Choroid plexus epithelial cell (primary cell): ENCODE results near the gene IL1R2.

Experiments used
- DNase-seq: peaks from one replicate; pipeline ENCODE4 v3.0.0-alpha.2; 2010; ENCODE audit warnings: low read depth
- H3K4me3 ChIP-seq: 2 replicates; pipeline ENCODE4 v1.5.1; 2011; ENCODE audit warnings: low read depth, mild to moderate bottlenecking, control low read depth, low read length, moderate library complexity
- TF ChIP-seq, protein P1 (sequence below): conservative IDR thresholded peaks from 2 replicates; pipeline ENCODE4 v1.5.1; 2011; ENCODE audit warnings: low read depth, mild to moderate bottlenecking, control low read depth, inconsistent platforms, low read length, moderate library complexity

IL1R2 gene

DNA sequence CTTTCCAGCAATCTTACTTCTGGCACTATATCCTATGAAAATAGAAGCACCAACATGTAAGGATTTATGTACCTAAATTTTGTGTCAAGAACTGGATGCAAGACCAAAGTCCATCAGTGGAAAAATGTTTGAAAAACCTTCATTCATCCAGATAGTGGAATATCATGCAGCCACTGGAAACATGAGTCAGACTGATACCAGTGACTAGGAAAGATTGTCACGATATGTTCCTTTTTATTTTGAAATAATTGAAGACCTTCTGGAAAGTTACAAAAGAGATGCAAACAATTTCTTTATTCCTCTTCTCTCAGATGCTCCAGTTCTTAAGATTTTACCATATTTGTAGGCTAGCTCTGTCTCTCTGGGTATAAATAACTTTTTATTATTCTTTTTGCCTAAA, 40.5 kb upstream of the IL1R2 start:
- TF ChIP-seq, protein P1, sequence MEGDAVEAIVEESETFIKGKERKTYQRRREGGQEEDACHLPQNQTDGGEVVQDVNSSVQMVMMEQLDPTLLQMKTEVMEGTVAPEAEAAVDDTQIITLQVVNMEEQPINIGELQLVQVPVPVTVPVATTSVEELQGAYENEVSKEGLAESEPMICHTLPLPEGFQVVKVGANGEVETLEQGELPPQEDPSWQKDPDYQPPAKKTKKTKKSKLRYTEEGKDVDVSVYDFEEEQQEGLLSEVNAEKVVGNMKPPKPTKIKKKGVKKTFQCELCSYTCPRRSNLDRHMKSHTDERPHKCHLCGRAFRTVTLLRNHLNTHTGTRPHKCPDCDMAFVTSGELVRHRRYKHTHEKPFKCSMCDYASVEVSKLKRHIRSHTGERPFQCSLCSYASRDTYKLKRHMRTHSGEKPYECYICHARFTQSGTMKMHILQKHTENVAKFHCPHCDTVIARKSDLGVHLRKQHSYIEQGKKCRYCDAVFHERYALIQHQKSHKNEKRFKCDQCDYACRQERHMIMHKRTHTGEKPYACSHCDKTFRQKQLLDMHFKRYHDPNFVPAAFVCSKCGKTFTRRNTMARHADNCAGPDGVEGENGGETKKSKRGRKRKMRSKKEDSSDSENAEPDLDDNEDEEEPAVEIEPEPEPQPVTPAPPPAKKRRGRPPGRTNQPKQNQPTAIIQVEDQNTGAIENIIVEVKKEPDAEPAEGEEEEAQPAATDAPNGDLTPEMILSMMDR = no peak
- DNase-seq = no peak

DNA sequence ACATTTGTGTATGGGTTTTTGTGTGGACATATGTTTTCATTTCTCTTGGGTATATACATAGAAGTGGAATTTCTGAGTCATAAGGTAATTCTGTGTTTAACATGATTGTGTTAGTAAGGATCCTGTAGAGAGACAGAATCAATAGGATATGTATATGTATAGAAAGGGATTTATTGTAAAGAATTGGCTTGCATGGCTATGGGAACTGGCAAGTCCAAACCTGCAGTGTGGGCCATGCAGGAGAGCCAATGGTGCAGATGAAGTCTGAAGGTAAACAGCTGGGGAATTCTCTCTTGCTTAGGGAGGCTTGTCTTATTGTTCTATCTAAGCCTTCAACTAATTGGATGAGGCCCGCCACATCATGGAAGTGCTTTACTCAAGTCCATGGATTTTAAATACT, 39.2 kb upstream of the IL1R2 start:
- TF ChIP-seq, protein P1 = no peak
- no peak for DNase-seq

More for the DNA sequence above, 40.5 kb upstream of the IL1R2 start:
- no peak overlapping the region for H3K4me3 ChIP-seq

GRCh38 chr2:101956465-101957438, 35.0 kb upstream of the IL1R2 start:
- TF ChIP-seq, protein P1 = no peak
- no peak overlapping the region for H3K4me3 ChIP-seq
- DNase-seq = peak; percentile 72

More for the DNA sequence above, 39.2 kb upstream of the IL1R2 start:
- no peak overlapping the region for H3K4me3 ChIP-seq

DNA sequence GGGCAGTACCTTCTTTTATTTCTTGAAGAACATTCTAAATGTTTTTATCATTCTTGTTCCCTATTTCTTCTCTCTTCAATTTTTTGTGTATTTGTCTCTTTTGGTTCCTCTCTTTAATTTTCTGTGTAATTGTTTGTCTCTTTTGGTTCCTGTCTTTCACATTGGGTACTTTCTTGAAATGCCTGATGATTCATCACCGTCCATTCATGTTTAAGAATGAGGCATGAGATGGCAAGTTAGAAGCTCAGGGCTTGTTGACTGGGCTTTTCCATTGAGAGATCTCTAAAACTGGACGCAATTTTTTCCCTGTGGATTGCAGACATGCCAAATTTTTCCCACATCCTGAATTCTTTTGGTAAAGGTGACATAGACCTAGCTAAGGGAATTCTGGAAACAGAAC, 33.7 kb upstream of the IL1R2 start:
- peak; percentile 78 for DNase-seq
- TF ChIP-seq, protein P1 = no peak
- no peak overlapping the region for H3K4me3 ChIP-seq

- TF ChIP-seq, protein P1 = no peak
- no peak overlapping the region for H3K4me3 ChIP-seq
- no peak for DNase-seq
These were observed 30.9 kb upstream of the IL1R2 start for GRCh38 chr2:101960819-101961337.

- peak; percentile 100 for DNase-seq
- no peak overlapping the region for H3K4me3 ChIP-seq
- TF ChIP-seq, protein P1 = peak; percentile 66
These were observed 30.2 kb upstream of the IL1R2 start for GRCh38 chr2:101961338-101962191.
